Measurements from ENCODE around the gene KRTAP4-1.
A peak's percentile ranks its signal among the peaks of the same experiment; 100 is the strongest.

GRCh38 chr17:41211845-41212466 is 27.2 kb upstream of the KRTAP4-1 start:
- TF ChIP-seq CTCF (IDR thresholded peaks at IDR 0.05): no peak
- no peak for TF ChIP-seq POLR2A (IDR thresholded peaks at IDR 0.05)
- peak; percentile 72 for TF ChIP-seq POLR2AphosphoS5 (IDR thresholded peaks at IDR 0.05)

Data from prostate gland (tissue), 2 donors.